ENCODE results near the gene FGF22.
"Not testable (repeated sequence)": the region's sequence is repeated elsewhere in the genome, so short reads cannot be mapped to it uniquely, and the experiment has no call there.

FGF22 gene

GRCh38 chr19:639253-640160, at the start of gene FGF22:
Gene FGF22 (plus strand): TSS chr19:639879. CDS start chr19:639926, 47 bp downstream.
- DNase-seq, result peak; percentile 93

GRCh38 chr19:590396-590745, 49.3 kb upstream of the FGF22 start:
- DNase-seq, result no peak

- DNase-seq, result no peak
Observed at GRCh38 chr19:590750-591098, 49.0 kb upstream of the FGF22 start.

GRCh38 chr19:591099-591958, 48.4 kb upstream of the FGF22 start:
- DNase-seq, result no peak

GRCh38 chr19:592101-592500, 47.6 kb upstream of the FGF22 start:
- no peak for DNase-seq

GRCh38 chr19:593055-593454, 46.6 kb upstream of the FGF22 start:
- DNase-seq, result no peak

- DNase-seq, result no peak
Observed at GRCh38 chr19:593505-593904, 46.2 kb upstream of the FGF22 start.

GRCh38 chr19:594265-594870, 45.3 kb upstream of the FGF22 start:
- DNase-seq, result no peak

GRCh38 chr19:595326-596262, 44.1 kb upstream of the FGF22 start:
- no peak for DNase-seq

- DNase-seq, result no peak
Observed at GRCh38 chr19:596263-596655, 43.4 kb upstream of the FGF22 start.

- no peak for DNase-seq
Observed at GRCh38 chr19:597406-598315, 42.0 kb upstream of the FGF22 start.

- no peak for DNase-seq
Observed at GRCh38 chr19:601310-601709, 38.4 kb upstream of the FGF22 start.

- DNase-seq, result no peak
Observed at GRCh38 chr19:601790-602189, 37.9 kb upstream of the FGF22 start.

GRCh38 chr19:602391-603301, 37.0 kb upstream of the FGF22 start:
- DNase-seq, result no peak

- not testable (repeated sequence) for DNase-seq
Observed at GRCh38 chr19:603302-603639, 36.4 kb upstream of the FGF22 start.

- not testable (repeated sequence) for DNase-seq
Observed at GRCh38 chr19:603779-604178, 35.9 kb upstream of the FGF22 start.

GRCh38 chr19:604355-604754, 35.3 kb upstream of the FGF22 start:
- peak; percentile 53 for DNase-seq

GRCh38 chr19:605061-605971, 34.4 kb upstream of the FGF22 start:
- peak; percentile 47 for DNase-seq
